ENCODE results near the gene SNAPIN.

SNAPIN gene, protein sequence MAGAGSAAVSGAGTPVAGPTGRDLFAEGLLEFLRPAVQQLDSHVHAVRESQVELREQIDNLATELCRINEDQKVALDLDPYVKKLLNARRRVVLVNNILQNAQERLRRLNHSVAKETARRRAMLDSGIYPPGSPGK

DNA sequence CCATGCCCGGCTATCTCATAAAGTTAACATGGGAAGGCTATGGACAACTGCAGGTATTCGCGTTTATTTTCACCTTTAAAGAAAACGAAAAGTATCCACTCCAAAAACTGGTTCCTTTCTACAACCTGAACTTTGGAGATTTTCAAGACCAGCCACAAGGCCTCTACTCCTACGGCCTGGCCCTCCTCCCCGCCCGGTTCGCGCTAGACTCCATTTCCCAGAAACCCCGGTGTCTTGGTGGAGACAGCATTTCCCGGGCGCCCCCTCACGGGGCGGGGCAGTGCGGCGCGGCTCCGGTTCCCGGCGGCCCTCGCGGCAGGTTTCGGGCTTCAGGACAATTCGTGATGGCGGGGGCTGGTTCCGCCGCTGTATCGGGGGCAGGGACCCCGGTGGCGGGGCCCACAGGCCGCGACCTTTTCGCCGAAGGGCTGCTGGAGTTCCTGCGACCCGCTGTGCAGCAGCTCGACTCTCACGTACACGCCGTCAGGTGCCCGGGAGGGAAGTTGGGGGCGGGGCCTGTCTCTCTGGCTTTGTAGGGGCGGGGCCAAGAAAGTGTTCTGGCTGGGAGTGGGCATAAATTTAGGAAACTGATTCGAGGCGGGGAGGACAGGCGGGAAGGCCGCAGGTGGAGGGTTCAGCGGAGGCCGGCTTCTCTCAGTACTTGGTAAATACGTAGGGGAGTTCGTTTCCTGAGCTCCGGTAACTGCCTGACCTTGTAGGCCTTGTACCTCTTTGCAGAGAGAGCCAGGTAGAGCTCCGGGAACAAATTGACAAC, at the start of gene SNAPIN:
TSS of gene SNAPIN (plus strand) at position 304 of the 775 bp plus-strand sequence. CDS start at position 345, 41 bp downstream.
- DNase-seq (ENCODE audit: low read depth, low spot score), result peak; percentile 90
- no peaks in the 10 kb centered on the region for H3K9me3 ChIP-seq (ENCODE audit: insufficient read depth, low read length)
- peak within 1 kb of the TSS; percentile 74 for H3K4me3 ChIP-seq (ENCODE audit: insufficient read length, low read depth)
- peak; percentile 39 for TF ChIP-seq YY1 (IDR thresholded peaks at IDR 0.05; ENCODE audit: insufficient read depth, insufficient read length)
- no peak for TF ChIP-seq SUZ12 (IDR thresholded peaks at IDR 0.05; ENCODE audit: extremely low read depth, insufficient read depth, insufficient read length)
- no peak for TF ChIP-seq ZNF274 (IDR thresholded peaks at IDR 0.05; ENCODE audit: low read depth, low read length)
- H3K27me3 ChIP-seq (ENCODE audit: insufficient read depth, insufficient read length), result no peaks in the 10 kb centered on the region
- peak within 1 kb of the TSS; percentile 93 for H3K9ac ChIP-seq (ENCODE audit: insufficient read length, low read depth)
- H3K36me3 ChIP-seq (ENCODE audit: insufficient read depth, insufficient read length, low read length), result peaks cover 37% of the 10 kb centered on the region
- no peaks in the 10 kb centered on the region for H3K4me1 ChIP-seq (ENCODE audit: insufficient read depth, insufficient read length)

DNA sequence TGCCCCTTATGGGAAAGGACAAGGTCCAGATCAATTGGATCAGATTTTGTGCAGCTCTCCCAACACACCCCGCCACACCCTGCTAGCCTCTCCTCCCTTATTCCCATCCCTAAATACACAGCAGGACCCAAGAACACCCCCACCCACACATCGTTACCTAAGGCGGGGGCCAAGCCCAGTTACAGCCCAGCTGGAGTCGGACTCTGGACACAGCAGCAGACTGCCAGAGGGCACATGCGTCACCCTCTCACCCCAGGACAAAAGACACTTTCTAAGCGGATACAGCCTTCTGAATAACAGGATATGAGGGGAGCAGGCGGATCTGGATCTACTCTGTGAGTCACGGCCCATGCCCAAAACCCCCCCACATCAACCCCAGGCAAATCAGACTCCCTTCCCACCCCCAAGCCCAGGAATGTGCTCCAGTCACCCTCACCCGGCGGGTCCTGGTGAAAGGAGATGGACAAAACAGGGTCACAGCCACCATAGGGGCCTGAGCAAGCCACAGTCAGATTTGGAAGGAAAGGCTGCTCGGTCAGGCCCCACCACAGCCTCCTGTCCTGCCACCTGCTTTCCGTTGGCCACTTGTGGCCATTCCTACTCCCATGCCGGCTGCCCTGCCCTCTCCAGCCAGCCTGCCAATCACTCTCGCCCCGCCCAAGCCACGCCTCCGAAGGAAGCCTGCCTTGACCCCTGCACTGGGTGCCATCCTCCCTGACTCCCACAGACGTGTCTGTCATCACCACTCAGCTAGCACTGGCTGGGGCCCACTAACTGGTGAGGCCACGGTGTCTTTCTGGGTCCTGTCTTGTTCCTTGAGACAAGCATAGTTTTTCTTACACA, 49.5 kb upstream of the SNAPIN start:
- DNase-seq (ENCODE audit: low read depth, low spot score), result no peak
- peak overlapping the region; percentile 65 for H3K9ac ChIP-seq (ENCODE audit: insufficient read length, low read depth)
- peaks cover 28% of the 10 kb centered on the region for H3K36me3 ChIP-seq (ENCODE audit: insufficient read depth, insufficient read length, low read length)
- H3K4me1 ChIP-seq (ENCODE audit: insufficient read depth, insufficient read length), result peaks cover 47% of the 10 kb centered on the region
- H3K27me3 ChIP-seq (ENCODE audit: insufficient read depth, insufficient read length), result peaks cover 3% of the 10 kb centered on the region
- TF ChIP-seq ZNF274 (IDR thresholded peaks at IDR 0.05; ENCODE audit: low read depth, low read length) (no peak), YY1 (IDR thresholded peaks at IDR 0.05; ENCODE audit: insufficient read depth, insufficient read length) (no peak), SUZ12 (IDR thresholded peaks at IDR 0.05; ENCODE audit: extremely low read depth, insufficient read depth, insufficient read length) (no peak)
- H3K4me3 ChIP-seq (ENCODE audit: insufficient read length, low read depth), result peak overlapping the region; percentile 19
- H3K9me3 ChIP-seq (ENCODE audit: insufficient read depth, low read length), result no peaks in the 10 kb centered on the region

DNA sequence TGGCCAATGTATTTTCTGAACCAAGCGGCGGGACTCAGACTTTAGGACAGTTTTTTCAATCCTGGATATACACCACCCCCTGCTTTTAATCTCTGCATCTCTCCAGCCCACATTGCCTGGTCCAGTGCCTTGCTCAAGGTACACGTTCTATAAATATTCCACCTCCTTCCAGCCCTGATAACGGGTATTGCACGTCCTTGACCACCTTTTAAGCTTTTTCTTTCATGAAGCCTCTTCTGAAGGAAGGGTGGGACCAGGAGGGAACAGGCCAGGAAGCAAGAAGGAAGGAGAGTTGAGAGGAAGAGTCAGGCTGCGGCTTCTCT, 49.0 kb upstream of the SNAPIN start:
- peak overlapping the region; percentile 13 for H3K9ac ChIP-seq (ENCODE audit: insufficient read length, low read depth)

DNA sequence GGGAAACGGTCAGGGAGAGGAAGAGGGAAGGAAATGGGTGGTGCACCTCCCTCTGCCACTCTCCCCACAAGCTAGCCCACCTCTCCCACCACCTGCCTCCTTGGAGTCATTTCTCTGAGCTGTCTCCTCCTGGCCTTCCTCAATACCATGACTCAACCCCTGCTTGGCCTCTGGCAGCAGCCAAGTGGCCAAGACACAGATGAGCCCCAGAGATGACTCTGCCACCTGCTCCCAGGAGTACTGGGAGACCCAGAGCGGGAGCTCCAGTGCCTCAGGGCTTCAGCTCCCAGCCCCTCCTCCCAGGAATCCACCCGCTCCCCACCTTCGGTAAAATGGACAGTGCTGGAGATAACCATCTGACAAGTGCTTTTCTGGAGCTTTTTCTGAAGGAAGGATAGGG, 48.2 kb upstream of the SNAPIN start:
- no peak for TF ChIP-seq SUZ12 (IDR thresholded peaks at IDR 0.05; ENCODE audit: extremely low read depth, insufficient read depth, insufficient read length)
- TF ChIP-seq ZNF274 (IDR thresholded peaks at IDR 0.05; ENCODE audit: low read depth, low read length), result no peak
- TF ChIP-seq YY1 (IDR thresholded peaks at IDR 0.05; ENCODE audit: insufficient read depth, insufficient read length), result no peak
- peaks cover 51% of the 10 kb centered on the region for H3K4me1 ChIP-seq (ENCODE audit: insufficient read depth, insufficient read length)
- peaks cover 26% of the 10 kb centered on the region for H3K36me3 ChIP-seq (ENCODE audit: insufficient read depth, insufficient read length, low read length)
- H3K9ac ChIP-seq (ENCODE audit: insufficient read length, low read depth), result no peak overlapping the region
- no peaks in the 10 kb centered on the region for H3K9me3 ChIP-seq (ENCODE audit: insufficient read depth, low read length)
- no peak for DNase-seq (ENCODE audit: low read depth, low spot score)
- H3K4me3 ChIP-seq (ENCODE audit: insufficient read length, low read depth), result no peak overlapping the region
- H3K27me3 ChIP-seq (ENCODE audit: insufficient read depth, insufficient read length), result peaks cover 3% of the 10 kb centered on the region

More for the DNA sequence above, 49.0 kb upstream of the SNAPIN start:
- Histone ChIP-seq H3K27me3 (ENCODE audit: insufficient read depth, insufficient read length) (peaks cover 3% of the 10 kb centered on the region), H3K36me3 (ENCODE audit: insufficient read depth, insufficient read length, low read length) (peaks cover 28% of the 10 kb centered on the region), H3K4me1 (ENCODE audit: insufficient read depth, insufficient read length) (peaks cover 47% of the 10 kb centered on the region), H3K4me3 (ENCODE audit: insufficient read length, low read depth) (peak overlapping the region; percentile 19), H3K9me3 (ENCODE audit: insufficient read depth, low read length) (no peaks in the 10 kb centered on the region)
- DNase-seq (ENCODE audit: low read depth, low spot score), result no peak
- TF ChIP-seq SUZ12 (IDR thresholded peaks at IDR 0.05; ENCODE audit: extremely low read depth, insufficient read depth, insufficient read length) (no peak), YY1 (IDR thresholded peaks at IDR 0.05; ENCODE audit: insufficient read depth, insufficient read length) (no peak), ZNF274 (IDR thresholded peaks at IDR 0.05; ENCODE audit: low read depth, low read length) (no peak)

DNA sequence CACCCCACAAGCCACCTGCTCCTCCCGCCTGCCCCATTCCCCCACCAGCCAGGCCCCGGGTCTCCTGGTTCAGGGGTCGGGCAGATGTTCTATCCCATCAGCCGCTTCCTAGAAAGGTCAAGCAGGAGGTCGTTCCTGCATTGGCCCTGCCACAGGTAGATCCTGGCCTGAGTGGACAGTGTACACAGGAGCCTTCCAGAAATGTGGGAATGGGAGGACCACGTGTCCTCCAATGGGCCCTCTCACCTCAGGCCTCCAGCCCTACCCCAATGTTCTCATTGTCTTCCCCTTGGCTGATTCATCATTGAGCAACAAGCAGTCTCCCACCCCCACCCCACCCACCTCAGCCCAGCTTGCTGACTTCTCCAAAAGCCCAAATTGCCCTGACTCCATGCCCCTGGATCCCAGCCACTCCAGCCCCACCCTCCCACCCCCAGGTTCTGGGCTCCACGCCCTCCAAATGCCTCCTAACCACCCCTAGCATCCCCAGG, 47.6 kb upstream of the SNAPIN start:
- no peak for TF ChIP-seq SUZ12 (IDR thresholded peaks at IDR 0.05; ENCODE audit: extremely low read depth, insufficient read depth, insufficient read length)
- no peak for TF ChIP-seq YY1 (IDR thresholded peaks at IDR 0.05; ENCODE audit: insufficient read depth, insufficient read length)
- TF ChIP-seq ZNF274 (IDR thresholded peaks at IDR 0.05; ENCODE audit: low read depth, low read length), result no peak
- peaks cover 55% of the 10 kb centered on the region for H3K4me1 ChIP-seq (ENCODE audit: insufficient read depth, insufficient read length)
- H3K9ac ChIP-seq (ENCODE audit: insufficient read length, low read depth), result no peak overlapping the region
- no peak for DNase-seq (ENCODE audit: low read depth, low spot score)
- H3K9me3 ChIP-seq (ENCODE audit: insufficient read depth, low read length), result no peaks in the 10 kb centered on the region
- peaks cover 3% of the 10 kb centered on the region for H3K27me3 ChIP-seq (ENCODE audit: insufficient read depth, insufficient read length)
- H3K4me3 ChIP-seq (ENCODE audit: insufficient read length, low read depth), result no peak overlapping the region
- peaks cover 23% of the 10 kb centered on the region for H3K36me3 ChIP-seq (ENCODE audit: insufficient read depth, insufficient read length, low read length)

DNA sequence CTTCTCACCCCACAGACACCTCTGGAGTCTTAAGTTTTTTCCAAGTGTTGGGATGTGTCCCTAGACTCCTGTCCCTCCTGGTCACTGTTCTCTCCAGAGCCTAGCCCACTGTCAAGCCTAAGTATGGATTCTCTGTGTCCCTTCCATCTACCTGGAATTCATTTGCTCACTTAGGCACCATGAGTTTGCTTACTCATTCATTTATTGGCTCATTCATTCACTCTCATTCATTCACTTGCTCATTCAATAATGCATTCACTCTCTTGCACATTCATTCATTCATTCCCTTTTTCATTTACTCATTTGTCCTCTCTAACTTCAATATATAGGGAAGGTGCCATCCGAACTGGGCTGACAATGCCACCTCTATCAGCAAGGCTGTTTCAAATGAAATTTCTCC, 47.1 kb upstream of the SNAPIN start:
- Histone ChIP-seq H3K27me3 (ENCODE audit: insufficient read depth, insufficient read length) (peaks cover 3% of the 10 kb centered on the region), H3K9me3 (ENCODE audit: insufficient read depth, low read length) (no peaks in the 10 kb centered on the region), H3K36me3 (ENCODE audit: insufficient read depth, insufficient read length, low read length) (peaks cover 18% of the 10 kb centered on the region), H3K4me3 (ENCODE audit: insufficient read length, low read depth) (no peak overlapping the region), H3K9ac (ENCODE audit: insufficient read length, low read depth) (no peak overlapping the region), H3K4me1 (ENCODE audit: insufficient read depth, insufficient read length) (peaks cover 58% of the 10 kb centered on the region)
- TF ChIP-seq YY1 (IDR thresholded peaks at IDR 0.05; ENCODE audit: insufficient read depth, insufficient read length) (no peak), ZNF274 (IDR thresholded peaks at IDR 0.05; ENCODE audit: low read depth, low read length) (no peak), SUZ12 (IDR thresholded peaks at IDR 0.05; ENCODE audit: extremely low read depth, insufficient read depth, insufficient read length) (no peak)
- no peak for DNase-seq (ENCODE audit: low read depth, low spot score)
